Kidney (tissue), 14 donors: Measurements from ENCODE around the gene SPEG. TPM values are rescaled to one million over a fixed set of nuclear protein-coding genes. Genes with fewer than 3 reads are reported as not detected.

Experiments
- DNase-seq, 5 donors: peaks; one replicate each; pipeline ENCODE4 v3.0.0-alpha.2; 2013 to 2020
- FAIRE-seq: peaks from 2 replicates; lab custom pipeline; 2012; peaks lifted over from hg19 to GRCh38; lab: Jason Lieb, UNC
- H3K27ac ChIP-seq, 2 donors: one replicate each; pipeline ENCODE4 v1.7.0; 2013; ENCODE audit warnings: low read depth in 2 of 2, low read length in 2 of 2, inconsistent platforms in 1 of 2
- H3K27me3 ChIP-seq: one replicate; pipeline ENCODE4 v1.7.1; 2013; ENCODE audit warnings: low read length, inconsistent platforms; ENCODE audit not compliant: control insufficient read depth, insufficient read depth
- H3K36me3 ChIP-seq, 3 donors: one replicate each; pipeline versions ENCODE4 v1.7.0 to v1.7.1; 2013; ENCODE audit warnings: low read length in 3 of 3, control low read depth in 1 of 3, inconsistent platforms in 1 of 3; ENCODE audit not compliant: insufficient read depth in 3 of 3, control insufficient read depth in 2 of 3
- H3K4me1 ChIP-seq, 3 donors: one replicate each; pipeline versions ENCODE4 v1.7.0 to v1.7.1; 2013; ENCODE audit warnings: low read length in 3 of 3, inconsistent platforms in 1 of 3, low read depth in 1 of 3; ENCODE audit not compliant: control insufficient read depth in 2 of 3, insufficient read depth in 2 of 3
- H3K4me3 ChIP-seq, 3 donors: one replicate each; pipeline versions ENCODE4 v1.7.0 to v1.8.1; 2013; ENCODE audit warnings: low read length in 3 of 3, control low read depth in 1 of 3, inconsistent platforms in 1 of 3
- H3K9ac ChIP-seq, 3 donors: one replicate each; pipeline versions ENCODE4 v1.7.0 to v1.7.1; 2013; ENCODE audit warnings: low read length in 3 of 3, control low read depth in 1 of 3, inconsistent platforms in 1 of 3
- H3K9me3 ChIP-seq, 3 donors: one replicate each; pipeline versions ENCODE4 v1.7.0 to v1.7.1; 2013; ENCODE audit warnings: low read length in 3 of 3, control low read depth in 1 of 3, inconsistent platforms in 1 of 3; ENCODE audit not compliant: control insufficient read depth in 2 of 3, insufficient read depth in 1 of 3
- CTCF ChIP-seq: IDR thresholded peaks from 3 replicates; pipeline ENCODE4 v1.5.1; 2012; ENCODE audit warnings: mild to moderate bottlenecking, moderate library complexity, borderline replicate concordance; ENCODE audit not compliant: insufficient read depth; ENCODE audit errors: extremely low read depth
- intact Hi-C: fragments of 100-400 bp; cut with DNase I; formaldehyde crosslinking; loops from one replicate; pipeline ENCODE4 v1.11.1; 2022
- polyA plus RNA-seq: library from polyadenylated mRNA; stranded (reverse); fragments of 350-450 nt; fragmentation: Illumina TruSeq; extraction: RNeasy Lipid Tissue Mini Kit (QIAGEN cat#74804); gene quantifications from one replicate; pipeline ENCODE4 v1.2.3, GENCODE V29; 2014; ENCODE audit warnings: low read depth, low replicate concordance; ENCODE audit not compliant: insufficient read depth
- total RNA-seq: library from RNA; stranded (reverse); fragmentation: NEBNext Ultra II Directional; extraction: Animal tissue kit (Norgen Biotek cat#: 25700); gene quantifications from one replicate; pipeline ENCODE4 v1.2.1, GENCODE V29; 2021
- donor health status: control.
- donor health status: control.
- donor health status: control.
- donor health status: control.
- donor health status: control.
- donor health status: DM: yes; HTN: yes; CAD: no.
- donor health status: Normal renal cell carcinoma (clear cell type).

The SPEG gene
- total and polyA plus RNA-seq, 2 donors from 2014 or later: 13.1 to 26.6 TPM

GRCh38 chr2:219475278-219475677 lies 40.6 kb downstream of the SPEG start:
- H3K36me3 ChIP-seq: no peaks in the 10 kb centered on the region
- no peak overlapping the region for H3K4me3 ChIP-seq
- no peak overlapping the region for H3K27ac ChIP-seq
- FAIRE-seq (no peak), DNase-seq (no peak)
- no peak for TF ChIP-seq CTCF
- intact Hi-C loops: loop anchor here (10.0 kb wide), 1 partner anchor 50 kb away; no protein-coding TSS in a partner anchor
- H3K27me3 ChIP-seq: no peaks in the 10 kb centered on the region
- H3K9me3 ChIP-seq: no peaks in the 10 kb centered on the region
- no peak overlapping the region for H3K9ac ChIP-seq
- no peaks in the 10 kb centered on the region for H3K4me1 ChIP-seq

- DNase-seq (peak; percentile 87 to 90 (median 87)), FAIRE-seq (no peak)
- Histone ChIP-seq H3K36me3 (no peaks in the 10 kb centered on the region), H3K27me3 (no peaks in the 10 kb centered on the region), H3K9me3 (no peaks in the 10 kb centered on the region), H3K27ac (no peak overlapping the region), H3K4me1 (no peaks in the 10 kb centered on the region), H3K4me3 (no peak overlapping the region), H3K9ac (no peak overlapping the region)
- intact Hi-C loops: loop anchor here (10.0 kb wide), 1 partner anchor 49 kb away; no protein-coding TSS in a partner anchor
- peak; percentile 79 for TF ChIP-seq CTCF
Measured at GRCh38 chr2:219475697-219476651, 41.3 kb downstream of the SPEG start.

- no peak for TF ChIP-seq CTCF
- Histone ChIP-seq H3K9ac (no peak overlapping the region), H3K4me3 (peak overlapping the region in 1 of 3 donors; percentile 5), H3K4me1 (no peaks in the 10 kb centered on the region), H3K27ac (no peak overlapping the region), H3K27me3 (no peaks in the 10 kb centered on the region), H3K36me3 (no peaks in the 10 kb centered on the region), H3K9me3 (no peaks in the 10 kb centered on the region)
- peak; percentile 52 to 90 (median 86) for DNase-seq
- FAIRE-seq: no peak
- intact Hi-C loops: loop anchor here (10.0 kb wide), 1 partner anchor 48 kb away; no protein-coding TSS in a partner anchor
Measured at GRCh38 chr2:219476652-219477151, 42.1 kb downstream of the SPEG start.
